Neural progenitor cell (in vitro differentiated cells): ENCODE results near the gene ACOXL. TPM values are rescaled to one million over a fixed set of nuclear protein-coding genes. Genes with fewer than 3 reads are reported as not detected.
"Not testable (repeated sequence)": the region's sequence is repeated elsewhere in the genome, so short reads cannot be mapped to it uniquely, and the experiment has no call there.

Experiments used
- DNase-seq: peaks from one replicate; pipeline ENCODE4 v3.0.0-alpha.2; 2016; ENCODE audit warnings: low spot score
- H2AFZ ChIP-seq: fragments of 200-600 bp; sonication (generic); replicated peaks from 2 replicates; pipeline ENCODE4 v1.6.1; 2016; ENCODE audit warnings: antibody characterized with exemption
- H3F3A ChIP-seq: fragments of 200-600 bp; sonication (generic); 2 replicates; pipeline ENCODE4 v1.6.1; 2016; ENCODE audit warnings: antibody characterized with exemption, low read depth
- H3K27ac ChIP-seq: fragments of 200-600 bp; sonication (generic); 2 replicates; pipeline ENCODE4 v1.5.1; 2016; ENCODE audit warnings: mild to moderate bottlenecking
- H3K27me3 ChIP-seq: fragments of 200-600 bp; sonication (generic); 2 replicates; pipeline ENCODE4 v1.6.1; 2016; ENCODE audit warnings: mild to moderate bottlenecking, moderate library complexity
- H3K36me3 ChIP-seq: fragments of 200-600 bp; sonication (generic); 2 replicates; pipeline ENCODE4 v1.5.1; 2016
- H3K4me1 ChIP-seq: fragments of 200-600 bp; sonication (generic); 2 replicates; pipeline ENCODE4 v1.6.1; 2016; ENCODE audit warnings: mixed run types
- H3K4me2 ChIP-seq: fragments of 200-600 bp; sonication (generic); 2 replicates; pipeline ENCODE4 v1.6.1; 2016
- H3K4me3 ChIP-seq: fragments of 200-600 bp; sonication (generic); 2 replicates; pipeline ENCODE4 v1.5.1; 2016
- H3K79me2 ChIP-seq: fragments of 200-600 bp; sonication (generic); 2 replicates; pipeline ENCODE4 v1.6.1; 2016; ENCODE audit warnings: low read depth
- H3K9ac ChIP-seq: fragments of 200-600 bp; sonication (generic); 2 replicates; pipeline ENCODE4 v1.6.1; 2016
- H3K9me3 ChIP-seq: fragments of 200-600 bp; sonication (generic); 2 replicates; pipeline ENCODE4 v1.5.1; 2016; ENCODE audit warnings: low read depth
- H4K20me1 ChIP-seq: fragments of 200-600 bp; sonication (generic); 2 replicates; pipeline ENCODE4 v1.6.1; 2016; ENCODE audit warnings: low read depth
- H3K27ac Mint-ChIP-seq: 3 replicates; pipeline ENCODE4 v1.8.0; 2021; ENCODE audit warnings: mixed read lengths
- H3K27me3 Mint-ChIP-seq: 2 replicates; pipeline ENCODE4 v1.8.0; 2022; ENCODE audit warnings: low read depth, mild to moderate bottlenecking, inconsistent platforms, moderate library complexity, mixed read lengths; ENCODE audit not compliant: insufficient read depth
- H3K36me3 Mint-ChIP-seq: 3 replicates; pipeline ENCODE4 v1.8.0; 2021; ENCODE audit warnings: mixed read lengths
- H3K4me1 Mint-ChIP-seq: 3 replicates; pipeline ENCODE4 v1.8.0; 2021; ENCODE audit warnings: mixed read lengths
- H3K4me3 Mint-ChIP-seq: 3 replicates; pipeline ENCODE4 v1.8.0; 2021; ENCODE audit warnings: mild to moderate bottlenecking, moderate library complexity, mixed read lengths
- H3K9me3 Mint-ChIP-seq: 3 replicates; pipeline ENCODE4 v1.8.0; 2020; ENCODE audit warnings: mixed read lengths
- EZH2 ChIP-seq: fragments of 200-600 bp; sonication (generic); IDR thresholded peaks from 2 replicates; pipeline ENCODE4 v1.6.1; 2017; ENCODE audit warnings: antibody characterized with exemption, mild to moderate bottlenecking, moderate library complexity
- EZH2phosphoT487 ChIP-seq: fragments of 200-600 bp; sonication (generic); IDR thresholded peaks from 2 replicates; pipeline ENCODE4 v1.6.1; 2017; ENCODE audit warnings: antibody characterized with exemption
- total RNA-seq: library from RNA; depleted of rRNA; stranded (reverse); fragments of >200 nt; gene quantifications from 2 replicates; pipeline ENCODE4 v1.2.3, GENCODE V29; 2015; ENCODE audit warnings: low replicate concordance
- TF ChIP-seq, protein P1 (sequence below): fragments of 200-600 bp; sonication (generic); IDR thresholded peaks from 2 replicates; pipeline ENCODE4 v1.5.1; 2017; ENCODE audit warnings: antibody characterized with exemption, mild to moderate bottlenecking

Gene ACOXL
- total RNA-seq, 1 donor from 2014 or later = 2.9 TPM

DNA sequence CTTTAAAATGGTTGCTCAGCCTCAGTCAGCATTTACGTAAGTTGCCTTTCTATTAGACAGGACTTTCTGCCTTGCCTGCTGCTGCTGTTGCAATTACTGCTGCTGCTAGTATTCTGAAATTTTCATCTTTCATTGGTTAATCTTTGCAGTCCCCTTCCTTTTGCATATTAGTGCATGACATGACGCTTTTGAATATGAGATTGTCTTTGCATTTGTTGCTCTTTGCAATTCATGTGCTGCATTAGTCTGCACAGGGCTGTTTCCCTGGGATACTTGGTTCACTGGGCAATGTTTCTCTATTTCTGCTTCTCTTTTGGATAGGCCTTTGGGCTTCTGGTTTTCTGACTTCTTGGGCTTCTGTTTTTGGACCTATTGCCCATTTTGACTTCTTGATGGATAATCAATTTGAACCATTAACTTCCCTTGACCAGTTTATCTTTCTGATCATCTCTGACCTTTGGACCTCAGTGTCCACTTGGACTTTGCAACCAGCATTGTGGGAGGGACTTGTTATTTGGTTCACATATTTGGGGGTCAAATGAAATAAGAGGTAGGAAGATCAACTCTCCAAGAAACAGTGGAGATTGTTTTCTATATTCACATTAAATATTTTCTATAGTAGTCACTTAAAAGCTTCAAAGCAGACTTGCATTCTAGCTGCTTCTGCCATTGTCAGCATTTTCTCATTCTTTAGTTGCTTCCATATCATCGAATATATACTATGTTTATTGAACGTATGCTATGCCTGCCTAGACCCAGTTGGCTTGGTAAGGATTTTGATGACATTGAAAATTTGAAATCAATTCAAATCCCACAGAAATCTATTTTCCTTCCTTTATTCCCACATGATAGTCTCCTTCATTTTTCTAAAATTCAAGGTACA lies 42.0 kb upstream of the ACOXL start:
- DNase-seq = no peak
- TF ChIP-seq EZH2phosphoT487 = no peak
- TF ChIP-seq, protein P1, sequence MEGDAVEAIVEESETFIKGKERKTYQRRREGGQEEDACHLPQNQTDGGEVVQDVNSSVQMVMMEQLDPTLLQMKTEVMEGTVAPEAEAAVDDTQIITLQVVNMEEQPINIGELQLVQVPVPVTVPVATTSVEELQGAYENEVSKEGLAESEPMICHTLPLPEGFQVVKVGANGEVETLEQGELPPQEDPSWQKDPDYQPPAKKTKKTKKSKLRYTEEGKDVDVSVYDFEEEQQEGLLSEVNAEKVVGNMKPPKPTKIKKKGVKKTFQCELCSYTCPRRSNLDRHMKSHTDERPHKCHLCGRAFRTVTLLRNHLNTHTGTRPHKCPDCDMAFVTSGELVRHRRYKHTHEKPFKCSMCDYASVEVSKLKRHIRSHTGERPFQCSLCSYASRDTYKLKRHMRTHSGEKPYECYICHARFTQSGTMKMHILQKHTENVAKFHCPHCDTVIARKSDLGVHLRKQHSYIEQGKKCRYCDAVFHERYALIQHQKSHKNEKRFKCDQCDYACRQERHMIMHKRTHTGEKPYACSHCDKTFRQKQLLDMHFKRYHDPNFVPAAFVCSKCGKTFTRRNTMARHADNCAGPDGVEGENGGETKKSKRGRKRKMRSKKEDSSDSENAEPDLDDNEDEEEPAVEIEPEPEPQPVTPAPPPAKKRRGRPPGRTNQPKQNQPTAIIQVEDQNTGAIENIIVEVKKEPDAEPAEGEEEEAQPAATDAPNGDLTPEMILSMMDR = no peak
- no peak for TF ChIP-seq EZH2
- Histone ChIP-seq H3K4me1 (peaks cover 36% of the 10 kb centered on the region), H3K27ac (peak overlapping the region; percentile 29), H3K4me2 (no peak overlapping the region), H3K27me3 (no peaks in the 10 kb centered on the region), H3K4me3 (no peak overlapping the region), H4K20me1 (no peaks in the 10 kb centered on the region), H3K36me3 (no peaks in the 10 kb centered on the region), H3K9ac (no peak overlapping the region), H3K9me3 (peaks cover 11% of the 10 kb centered on the region), H2AFZ (no peak overlapping the region), H3K79me2 (no peaks in the 10 kb centered on the region), H3F3A (peaks cover 46% of the 10 kb centered on the region)
- Mint-ChIP-seq H3K27me3 (peaks cover 7% of the 10 kb centered on the region), H3K4me1 (peaks cover 25% of the 10 kb centered on the region), H3K36me3 (no peaks in the 10 kb centered on the region), H3K4me3 (peak overlapping the region; percentile 28), H3K27ac (peak overlapping the region; percentile 15), H3K9me3 (peaks cover 24% of the 10 kb centered on the region)

DNA sequence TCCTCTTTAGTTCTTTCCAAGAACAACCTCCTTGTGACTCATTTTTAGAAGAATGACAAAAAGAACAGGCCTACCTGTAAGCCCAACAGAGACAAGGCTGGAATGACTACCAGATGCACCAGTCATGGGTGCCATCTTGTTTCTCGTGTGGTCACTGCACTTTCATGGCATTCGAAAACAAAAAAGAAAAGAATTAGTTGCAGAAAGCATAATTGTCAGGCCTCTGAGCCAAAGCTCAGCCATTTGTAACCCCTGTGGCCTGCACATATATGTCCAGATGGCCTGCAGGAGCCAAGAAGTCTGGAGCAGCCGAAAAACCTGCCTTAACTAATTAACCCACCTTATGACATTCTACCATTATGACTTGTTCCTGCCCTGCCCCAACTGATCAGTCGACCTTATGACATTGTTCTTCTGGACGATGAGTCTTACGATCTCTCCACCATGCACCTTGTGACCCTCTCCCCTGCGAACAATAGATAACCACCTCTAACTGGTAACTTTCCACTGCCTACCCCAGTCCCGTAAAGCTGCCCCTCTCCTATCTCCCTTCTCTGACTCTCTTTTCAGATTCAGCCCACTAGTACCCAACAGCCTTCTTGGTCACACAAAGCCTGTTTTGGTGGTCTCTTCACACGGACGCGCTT lies 40.6 kb upstream of the ACOXL start:
- TF ChIP-seq EZH2 = no peak
- TF ChIP-seq, protein P1 = no peak
- TF ChIP-seq EZH2phosphoT487 = no peak
- Histone ChIP-seq H3K9ac (no peak overlapping the region), H3K27ac (no peak overlapping the region), H3K4me2 (no peak overlapping the region), H3K4me1 (peaks cover 36% of the 10 kb centered on the region), H2AFZ (no peak overlapping the region), H3K79me2 (no peaks in the 10 kb centered on the region), H3K36me3 (no peaks in the 10 kb centered on the region), H3K9me3 (peaks cover 11% of the 10 kb centered on the region), H4K20me1 (no peaks in the 10 kb centered on the region), H3F3A (peaks cover 35% of the 10 kb centered on the region), H3K27me3 (no peaks in the 10 kb centered on the region), H3K4me3 (no peak overlapping the region)
- Mint-ChIP-seq H3K36me3 (no peaks in the 10 kb centered on the region), H3K27me3 (peaks cover 4% of the 10 kb centered on the region), H3K27ac (no peak overlapping the region), H3K4me1 (peaks cover 26% of the 10 kb centered on the region), H3K4me3 (no peak overlapping the region), H3K9me3 (peaks cover 18% of the 10 kb centered on the region)
- DNase-seq = no peak

DNA sequence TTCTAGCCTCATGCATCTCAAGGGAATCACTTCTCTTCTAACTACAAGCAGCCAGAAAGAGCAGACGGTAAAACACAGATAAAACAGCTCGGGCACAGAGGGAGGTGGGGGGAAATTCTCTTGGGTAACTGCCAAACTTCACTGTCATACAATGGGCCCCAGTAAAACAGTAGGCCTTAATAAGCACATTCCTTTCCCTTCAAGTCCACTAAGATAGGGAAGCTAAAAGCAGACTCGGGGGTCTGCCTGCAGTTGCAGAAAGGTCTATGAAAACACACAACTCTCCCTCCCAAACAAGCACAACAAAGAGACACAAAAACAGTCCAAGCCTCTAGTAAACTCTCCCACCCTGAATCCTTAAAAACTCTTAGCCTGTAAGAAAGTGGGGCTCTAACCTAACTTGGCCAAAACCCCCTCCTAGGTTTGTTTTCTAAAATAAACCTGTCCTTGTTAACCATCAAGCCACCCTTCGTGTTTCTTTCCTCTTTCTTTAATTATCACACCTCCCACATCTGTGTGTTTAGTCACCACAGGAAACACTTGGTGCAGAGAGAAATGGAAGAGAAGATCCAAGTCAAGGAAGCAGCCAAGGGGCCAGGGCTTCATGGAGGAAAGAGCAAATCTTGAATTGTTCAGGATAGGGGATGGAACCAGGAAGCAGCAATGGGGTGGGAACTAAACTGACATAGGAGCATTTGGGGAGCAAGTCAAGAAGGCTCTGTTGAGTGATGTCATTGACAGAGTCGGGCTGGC lies 37.1 kb upstream of the ACOXL start:
- not testable (repeated sequence) for H4K20me1 ChIP-seq, DNase-seq, H3K36me3 Mint-ChIP-seq, H3K9me3 ChIP-seq, H3K79me2 ChIP-seq, H3K4me1 ChIP-seq, H3K27ac ChIP-seq, H3K36me3 ChIP-seq, H3K27me3 Mint-ChIP-seq, H3K4me1 Mint-ChIP-seq, H3K4me3 Mint-ChIP-seq, H3K9me3 Mint-ChIP-seq, H3K9ac ChIP-seq, H3K4me2 ChIP-seq, H3K27me3 ChIP-seq, H3F3A ChIP-seq, H3K4me3 ChIP-seq
- H2AFZ ChIP-seq = peak overlapping the region; percentile 85
- peak overlapping the region; percentile 35 for H3K27ac Mint-ChIP-seq

DNA sequence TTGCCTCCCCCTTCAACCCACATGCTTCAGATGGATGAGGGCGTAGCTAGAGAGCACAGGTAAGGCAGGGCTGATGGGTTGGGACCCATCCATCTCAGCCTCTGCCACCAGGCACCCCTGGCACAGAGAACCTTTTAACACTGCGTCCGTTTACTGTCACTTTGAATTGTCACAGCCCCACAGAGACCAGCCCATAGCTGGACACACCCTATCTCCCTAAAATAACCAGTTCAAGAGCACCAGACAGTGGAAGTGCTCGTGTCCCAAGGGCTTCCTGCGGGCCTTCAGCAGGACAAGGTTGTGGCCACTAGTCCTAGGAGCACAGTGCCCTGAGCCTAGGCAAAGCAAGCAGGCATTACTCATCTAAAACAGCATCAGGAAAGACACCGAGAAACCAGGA lies 34.1 kb upstream of the ACOXL start:
- H3K4me1 ChIP-seq = peaks cover 23% of the 10 kb centered on the region
- H3K9me3 ChIP-seq = not testable (repeated sequence)

More for the DNA sequence above, 34.1 kb upstream of the ACOXL start:
- H3K27me3 Mint-ChIP-seq, DNase-seq, H4K20me1 ChIP-seq, H3K4me2 ChIP-seq, H3K4me3 Mint-ChIP-seq, H3K79me2 ChIP-seq, H3F3A ChIP-seq, H3K27ac Mint-ChIP-seq, H3K4me3 ChIP-seq, H3K9ac ChIP-seq, H3K9me3 Mint-ChIP-seq, H3K27ac ChIP-seq, H3K27me3 ChIP-seq, H3K36me3 ChIP-seq, H2AFZ ChIP-seq, H3K36me3 Mint-ChIP-seq, H3K4me1 Mint-ChIP-seq: not testable (repeated sequence)
